Measurements from ENCODE around the gene POLR3B.

POLR3B gene

DNA sequence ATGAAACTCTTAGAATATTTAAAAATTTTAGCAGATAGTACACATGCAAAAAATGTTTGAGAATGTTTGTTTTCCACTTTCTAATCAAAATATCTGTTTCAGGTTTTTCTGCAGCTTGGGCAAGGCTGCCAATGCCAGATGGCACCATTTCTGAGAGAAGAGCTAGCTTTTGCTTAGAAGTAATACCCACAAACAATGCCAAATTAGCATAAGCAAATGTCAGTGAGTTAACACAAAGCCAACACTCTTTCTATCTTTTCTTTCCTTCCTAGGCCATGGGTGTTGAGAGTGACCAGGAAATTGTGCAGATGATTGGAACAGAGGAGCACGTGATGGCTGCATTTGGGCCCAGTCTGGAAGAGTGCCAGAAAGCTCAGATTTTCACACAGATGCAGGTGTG, 35.2 kb downstream of the POLR3B start:
- no peak for TF ChIP-seq Cebpa-rat (IDR thresholded peaks at IDR 0.05)

GRCh38 chr12:106409878-106410277, 52.3 kb downstream of the POLR3B start:
- Histone ChIP-seq H3K27me3 (no peaks in the 10 kb centered on the region), H3K36me3 (peaks cover 18% of the 10 kb centered on the region; the same call in 1 of the 2 replicates)

More for the DNA sequence above, 35.2 kb downstream of the POLR3B start:
- H3K4me2 ChIP-seq, result no peak overlapping the region
- no peak overlapping the region for H3K9ac ChIP-seq
- H3K4me3 ChIP-seq, result no peak overlapping the region
- no peaks in the 10 kb centered on the region for H3K4me1 ChIP-seq
- no peaks in the 10 kb centered on the region for H3K27me3 ChIP-seq
- H3K9me3 ChIP-seq, result peaks cover 4% of the 10 kb centered on the region; the same call in 1 of the 2 replicates
- H4K20me1 ChIP-seq, result no peaks in the 10 kb centered on the region
- H3K27ac ChIP-seq, result no peak overlapping the region
- peaks cover 61% of the 10 kb centered on the region for H3K36me3 ChIP-seq

GRCh38 chr12:106412563-106412962, 55.0 kb downstream of the POLR3B start:
- TF ChIP-seq Cebpa-rat (IDR thresholded peaks at IDR 0.05), result no peak
- H3K36me3 ChIP-seq, result peaks cover 26% of the 10 kb centered on the region; the same call in 1 of the 2 replicates
- no peak overlapping the region for H3K27ac ChIP-seq

More at GRCh38 chr12:106409878-106410277, 52.3 kb downstream of the POLR3B start:
- TF ChIP-seq Cebpa-rat (IDR thresholded peaks at IDR 0.05), result no peak
- Histone ChIP-seq H3K27ac (no peak overlapping the region), H3K4me1 (no peaks in the 10 kb centered on the region), H3K9me3 (no peaks in the 10 kb centered on the region), H3K9ac (no peak overlapping the region), H3K4me3 (no peak overlapping the region), H3K4me2 (no peak overlapping the region), H4K20me1 (no peaks in the 10 kb centered on the region)

DNA sequence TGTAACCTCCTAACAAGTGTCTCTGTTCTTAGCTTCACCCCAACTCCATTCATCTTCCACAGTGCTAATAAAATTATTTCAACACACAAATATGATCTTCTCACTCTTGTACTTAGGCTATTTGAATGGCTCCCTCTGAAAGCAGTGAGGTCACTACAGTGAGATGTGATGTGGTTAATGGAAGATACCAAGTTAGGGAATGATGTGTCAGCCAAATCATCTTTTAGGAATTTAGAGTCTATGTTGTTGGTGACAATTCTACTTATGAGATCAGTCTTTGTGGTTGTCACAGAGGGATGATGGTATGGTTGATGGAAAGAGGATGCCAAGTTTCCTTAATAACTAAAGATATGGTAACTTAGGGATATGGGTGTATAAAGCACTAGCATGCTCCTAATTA, 57.6 kb downstream of the POLR3B start:
- no peak for TF ChIP-seq Cebpa-rat (IDR thresholded peaks at IDR 0.05)
- Histone ChIP-seq H4K20me1 (no peaks in the 10 kb centered on the region), H3K9ac (no peak overlapping the region), H3K36me3 (peaks cover 30% of the 10 kb centered on the region), H3K27me3 (no peaks in the 10 kb centered on the region), H3K4me1 (no peaks in the 10 kb centered on the region), H3K4me3 (no peak overlapping the region), H3K4me2 (no peak overlapping the region), H3K9me3 (no peaks in the 10 kb centered on the region), H3K27ac (no peak overlapping the region)

More at GRCh38 chr12:106412563-106412962, 55.0 kb downstream of the POLR3B start:
- no peaks in the 10 kb centered on the region for H4K20me1 ChIP-seq
- no peaks in the 10 kb centered on the region for H3K27me3 ChIP-seq
- H3K4me1 ChIP-seq, result no peaks in the 10 kb centered on the region
- H3K4me3 ChIP-seq, result no peak overlapping the region
- no peak overlapping the region for H3K4me2 ChIP-seq
- H3K9me3 ChIP-seq, result no peaks in the 10 kb centered on the region
- H3K9ac ChIP-seq, result no peak overlapping the region

DNA sequence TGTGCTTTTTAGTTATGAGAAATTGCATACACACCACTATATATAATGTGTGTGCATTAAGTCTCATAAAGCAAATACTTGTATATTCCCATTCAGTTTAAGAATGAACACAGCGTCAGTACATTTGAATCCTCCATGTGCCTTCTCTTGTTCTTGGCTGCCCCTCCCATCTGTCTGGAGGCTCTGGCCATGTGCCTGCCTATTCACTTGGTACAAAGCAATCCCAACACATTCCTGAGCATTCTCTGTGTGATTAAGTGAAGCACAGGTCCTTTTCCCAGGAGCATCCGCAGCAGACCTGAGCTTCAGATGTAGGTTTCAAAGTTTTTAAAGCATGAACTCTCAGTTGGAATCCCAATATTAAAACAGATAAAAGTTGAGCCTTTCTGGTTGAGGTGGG, 58.7 kb downstream of the POLR3B start:
- Histone ChIP-seq H3K4me1 (no peaks in the 10 kb centered on the region), H3K36me3 (peaks cover 27% of the 10 kb centered on the region), H3K9me3 (no peaks in the 10 kb centered on the region), H3K4me2 (no peak overlapping the region), H3K27me3 (no peaks in the 10 kb centered on the region), H3K4me3 (no peak overlapping the region), H4K20me1 (no peaks in the 10 kb centered on the region), H3K9ac (no peak overlapping the region), H3K27ac (no peak overlapping the region)
- TF ChIP-seq Cebpa-rat (IDR thresholded peaks at IDR 0.05), result no peak

DNA sequence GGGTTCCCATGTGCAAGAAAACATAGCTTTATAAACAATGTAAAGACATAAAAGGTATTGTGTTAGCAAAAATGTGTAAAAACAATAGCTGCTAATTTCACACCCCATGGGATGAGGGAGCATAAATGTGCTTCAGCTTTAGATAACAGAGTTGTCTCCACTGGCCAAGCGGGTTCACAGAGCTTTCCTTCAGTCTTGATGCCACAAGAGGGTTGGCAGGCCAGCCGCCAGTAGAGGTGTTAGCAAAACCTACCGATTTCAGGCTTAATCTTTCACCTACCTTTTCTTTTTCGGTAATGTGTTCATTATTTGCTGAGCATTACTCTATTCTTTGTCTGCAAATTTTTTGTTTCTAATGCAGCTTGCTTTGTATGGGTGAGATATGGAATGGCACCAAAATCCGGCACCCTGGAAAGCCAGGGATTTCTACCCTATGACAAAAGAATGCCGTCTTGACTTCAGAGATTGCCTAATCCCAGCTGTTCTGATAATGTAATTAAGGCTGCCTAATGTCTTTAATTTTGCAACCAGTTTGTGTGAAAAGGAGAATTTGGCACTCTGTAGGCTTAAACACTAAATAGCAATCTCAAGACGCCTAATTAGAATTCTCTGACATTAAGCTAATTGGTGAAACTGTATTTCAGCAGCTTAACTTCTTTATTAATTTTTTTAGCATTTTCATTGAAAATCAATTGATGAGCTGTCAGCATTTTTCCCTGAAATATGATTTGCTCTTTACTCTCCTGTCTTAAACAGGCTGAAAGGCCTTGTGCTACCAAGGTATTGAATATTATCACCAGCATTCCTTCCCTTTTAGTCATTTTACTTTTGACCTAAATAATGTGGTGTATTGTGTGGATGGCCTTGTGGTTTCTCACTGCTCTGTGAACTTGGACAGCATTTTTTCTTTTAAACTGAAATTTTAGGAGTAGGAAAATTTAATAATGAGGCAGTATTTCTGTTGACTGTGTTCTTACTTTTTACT, 60.7 kb downstream of the POLR3B start:
- no peak overlapping the region for H3K9ac ChIP-seq
- no peak overlapping the region for H3K4me3 ChIP-seq

DNA sequence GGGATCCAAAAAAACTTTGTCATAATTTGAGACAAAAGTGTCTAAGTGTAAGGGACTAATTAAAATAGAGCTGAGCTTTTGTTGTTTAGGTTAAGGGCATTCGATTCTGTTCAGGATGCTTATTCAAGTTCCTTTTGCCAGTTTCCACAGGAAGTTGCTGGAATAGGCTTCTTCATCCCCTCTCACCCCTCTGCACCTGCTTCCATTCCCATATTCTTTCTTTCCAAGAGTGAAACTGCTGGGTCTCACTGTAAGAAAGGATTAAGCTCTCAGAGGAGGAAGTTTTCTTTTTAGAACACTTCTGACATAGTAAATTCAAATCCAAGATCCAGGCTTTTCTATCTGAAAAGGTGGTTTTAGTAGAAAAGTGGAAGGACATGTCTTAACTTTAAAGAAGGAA, 61.4 kb downstream of the POLR3B start:
- Histone ChIP-seq H4K20me1 (no peaks in the 10 kb centered on the region), H3K27me3 (no peaks in the 10 kb centered on the region), H3K4me2 (no peak overlapping the region), H3K4me1 (no peaks in the 10 kb centered on the region), H3K9ac (no peak overlapping the region), H3K27ac (no peak overlapping the region), H3K9me3 (0 out of 2 replicates have a peak, but pooled peaks cover 6% of the 10 kb centered on the region), H3K4me3 (no peak overlapping the region), H3K36me3 (peaks cover 32% of the 10 kb centered on the region)
- no peak for TF ChIP-seq Cebpa-rat (IDR thresholded peaks at IDR 0.05)

More for the DNA sequence above, 60.7 kb downstream of the POLR3B start:
- Histone ChIP-seq H3K36me3 (peaks cover 32% of the 10 kb centered on the region), H3K4me1 (no peaks in the 10 kb centered on the region), H4K20me1 (no peaks in the 10 kb centered on the region), H3K27ac (no peak overlapping the region), H3K27me3 (no peaks in the 10 kb centered on the region), H3K4me2 (no peak overlapping the region), H3K9me3 (0 out of 2 replicates have a peak, but pooled peaks cover 6% of the 10 kb centered on the region)
- no peak for TF ChIP-seq Cebpa-rat (IDR thresholded peaks at IDR 0.05)

GRCh38 chr12:106423291-106423690, 65.7 kb downstream of the POLR3B start:
- TF ChIP-seq Cebpa-rat (IDR thresholded peaks at IDR 0.05), result no peak
- H3K9ac ChIP-seq, result no peak overlapping the region
- H3K4me3 ChIP-seq, result no peak overlapping the region
- H3K27me3 ChIP-seq, result no peaks in the 10 kb centered on the region
- 0 out of 2 replicates have a peak, but pooled peaks cover 6% of the 10 kb centered on the region for H3K9me3 ChIP-seq
- H3K4me2 ChIP-seq, result no peak overlapping the region
- no peaks in the 10 kb centered on the region for H4K20me1 ChIP-seq
- H3K4me1 ChIP-seq, result no peaks in the 10 kb centered on the region
- no peak overlapping the region for H3K27ac ChIP-seq
- peaks cover 25% of the 10 kb centered on the region for H3K36me3 ChIP-seq

DNA sequence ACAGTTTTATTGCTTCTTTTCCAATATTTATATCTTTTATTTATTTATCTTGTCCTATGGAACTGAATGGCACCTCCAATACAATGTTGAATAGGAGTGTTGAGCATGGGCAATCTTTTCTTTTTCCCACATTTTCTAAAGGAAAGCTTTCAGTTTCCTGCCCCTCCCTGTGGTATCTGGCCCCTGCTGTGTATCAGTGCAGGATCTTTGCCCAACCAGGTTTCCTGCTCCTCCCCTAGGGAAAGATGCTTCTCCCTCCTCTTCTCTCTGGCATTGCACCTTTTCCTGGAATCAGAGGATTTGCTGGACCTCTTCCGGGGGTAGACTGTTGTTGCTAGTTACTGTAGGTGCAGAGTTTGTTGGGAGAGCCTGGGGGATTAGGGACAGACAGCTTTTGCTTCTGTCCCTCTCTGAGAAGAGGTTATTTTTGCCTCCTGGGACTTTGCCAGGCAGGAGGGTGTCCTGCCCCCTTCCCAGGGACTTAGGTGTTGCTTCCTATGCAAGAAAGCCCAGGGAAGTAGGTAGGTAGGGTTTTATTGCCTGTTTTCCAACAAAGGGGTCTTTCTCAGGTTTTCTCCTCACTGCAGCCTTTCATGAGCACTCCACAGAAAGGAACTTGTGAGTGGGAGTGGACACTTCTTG, 67.6 kb downstream of the POLR3B start:
- no peak for TF ChIP-seq Cebpa-rat (IDR thresholded peaks at IDR 0.05)
- Histone ChIP-seq H3K4me2 (no peak overlapping the region), H4K20me1 (no peaks in the 10 kb centered on the region), H3K27ac (no peak overlapping the region), H3K27me3 (no peaks in the 10 kb centered on the region), H3K4me1 (no peaks in the 10 kb centered on the region), H3K4me3 (no peak overlapping the region), H3K9ac (no peak overlapping the region), H3K36me3 (peaks cover 26% of the 10 kb centered on the region), H3K9me3 (0 out of 2 replicates have a peak, but pooled peaks cover 6% of the 10 kb centered on the region)

GRCh38 chr12:106427917-106428316, 70.4 kb downstream of the POLR3B start:
- TF ChIP-seq Cebpa-rat (IDR thresholded peaks at IDR 0.05), result no peak
- H3K9me3 ChIP-seq, result no peaks in the 10 kb centered on the region
- no peaks in the 10 kb centered on the region for H3K4me1 ChIP-seq
- peaks cover 18% of the 10 kb centered on the region for H3K36me3 ChIP-seq
- no peak overlapping the region for H3K4me3 ChIP-seq
- no peaks in the 10 kb centered on the region for H3K27me3 ChIP-seq
- no peaks in the 10 kb centered on the region for H4K20me1 ChIP-seq
- no peak overlapping the region for H3K4me2 ChIP-seq
- no peak overlapping the region for H3K9ac ChIP-seq
- H3K27ac ChIP-seq, result no peak overlapping the region
